GM19438 (cell line): Measurements from ENCODE around the gene KCNJ8.
"Not testable (repeated sequence)": the region's sequence is repeated elsewhere in the genome, so short reads cannot be mapped to it uniquely, and the experiment has no call there.

Experiments used
- ATAC-seq: cut with Tn5 transposase; IDR thresholded peaks from one replicate; pipeline ENCODE4 v1.9.1; 2021; ENCODE audit warnings: low read depth; ENCODE audit not compliant: unreplicated experiment

Gene KCNJ8

DNA sequence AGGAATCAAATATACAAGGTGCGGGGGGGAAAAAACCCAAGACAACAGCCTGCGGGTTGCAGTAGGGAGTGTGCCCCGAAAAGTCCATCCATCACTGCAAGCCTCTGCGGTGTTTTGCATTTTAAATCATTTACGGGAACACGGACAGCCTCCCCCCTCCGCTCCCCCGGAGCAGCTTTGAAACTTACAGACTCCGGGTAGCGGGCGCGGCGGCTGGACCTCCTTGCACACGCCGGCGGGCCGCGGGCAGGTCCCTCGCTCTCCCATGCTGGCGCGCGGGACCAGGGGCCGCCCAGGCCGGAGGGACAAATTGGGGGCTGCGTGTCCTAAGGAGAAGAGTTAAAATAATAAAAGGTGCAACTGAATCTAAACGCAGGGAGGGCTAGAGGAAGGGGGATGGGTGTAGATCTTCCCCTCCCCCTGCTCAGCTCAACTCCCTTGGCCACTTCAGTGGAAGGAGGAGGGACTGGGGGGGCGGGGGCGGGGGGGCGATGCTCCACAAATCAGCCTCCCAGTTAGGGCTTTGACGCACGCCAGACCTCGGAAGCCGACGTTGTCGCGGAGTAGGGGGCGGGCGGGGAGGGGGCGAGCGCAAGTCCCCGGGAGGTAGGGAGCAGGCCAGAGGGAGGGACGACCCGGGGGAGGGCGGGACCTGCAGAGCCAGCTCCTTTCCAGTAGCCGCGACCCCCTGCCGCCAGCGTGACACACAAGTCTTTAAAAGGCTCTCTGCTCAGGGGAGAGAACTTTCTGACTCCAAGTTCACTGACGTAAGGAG lies at the start of gene KCNJ8:
TSS of gene KCNJ8 (minus strand) at position 349 of the 775 bp plus-strand sequence. CDS start 1,090 bp downstream, outside the sequence.
- ATAC-seq = no peak

DNA sequence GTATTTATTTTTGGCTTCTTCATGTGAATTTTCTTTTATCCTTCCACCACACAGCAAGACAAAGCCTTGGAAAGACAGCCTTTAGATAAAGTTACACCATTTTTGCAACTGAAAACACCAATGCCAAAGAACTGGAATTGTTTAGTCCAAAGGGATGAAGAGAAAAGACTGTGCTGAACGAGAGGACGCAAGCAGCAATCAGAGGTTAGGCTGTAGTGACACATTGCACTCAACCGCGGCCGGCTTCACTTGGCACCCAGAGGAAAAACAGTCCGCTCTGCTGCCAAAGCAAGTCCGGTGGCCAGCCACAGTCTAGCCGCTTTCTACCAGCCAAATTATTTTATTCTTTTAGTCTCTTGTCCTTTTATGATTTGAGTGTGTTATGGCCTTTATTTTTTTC lies 49.1 kb upstream of the KCNJ8 start:
- no peak for ATAC-seq

DNA sequence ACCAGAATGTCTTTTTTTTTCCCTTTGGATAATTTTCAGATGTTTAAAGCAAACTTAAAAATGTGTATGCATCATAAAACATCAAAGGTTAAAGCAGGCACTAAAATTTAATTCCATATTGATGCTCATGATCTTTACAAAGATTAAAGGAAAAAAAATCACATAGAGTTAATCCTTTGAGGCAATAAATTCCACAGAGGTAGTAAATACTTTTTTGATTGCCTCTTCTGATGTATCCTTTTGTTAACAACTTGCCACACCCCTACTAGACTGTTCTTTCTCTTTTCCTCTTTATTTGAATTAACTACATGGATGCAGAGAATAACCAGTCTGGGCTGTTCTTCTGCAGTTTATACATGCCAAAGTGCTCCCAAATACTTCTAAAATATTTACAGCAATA lies 45.2 kb upstream of the KCNJ8 start:
- no peak for ATAC-seq

DNA sequence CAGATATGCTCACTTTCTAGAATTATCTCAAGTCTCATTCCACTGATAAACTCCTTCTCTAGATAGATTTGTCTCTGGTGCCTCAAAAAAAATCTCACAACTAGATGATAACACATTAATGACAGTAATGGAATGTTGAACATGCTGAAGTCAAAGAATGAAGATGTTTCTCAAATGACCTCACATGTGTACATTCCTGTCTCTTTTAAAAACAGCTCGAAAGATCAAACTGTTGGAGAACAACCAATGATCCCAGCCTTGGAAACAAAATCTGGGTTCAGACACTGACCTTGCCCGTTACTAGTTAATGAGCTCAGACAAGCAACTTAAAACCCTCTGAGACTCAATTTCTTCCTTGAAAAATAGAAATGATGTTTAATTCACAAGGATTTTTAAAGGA lies 44.7 kb upstream of the KCNJ8 start:
- no peak for ATAC-seq

DNA sequence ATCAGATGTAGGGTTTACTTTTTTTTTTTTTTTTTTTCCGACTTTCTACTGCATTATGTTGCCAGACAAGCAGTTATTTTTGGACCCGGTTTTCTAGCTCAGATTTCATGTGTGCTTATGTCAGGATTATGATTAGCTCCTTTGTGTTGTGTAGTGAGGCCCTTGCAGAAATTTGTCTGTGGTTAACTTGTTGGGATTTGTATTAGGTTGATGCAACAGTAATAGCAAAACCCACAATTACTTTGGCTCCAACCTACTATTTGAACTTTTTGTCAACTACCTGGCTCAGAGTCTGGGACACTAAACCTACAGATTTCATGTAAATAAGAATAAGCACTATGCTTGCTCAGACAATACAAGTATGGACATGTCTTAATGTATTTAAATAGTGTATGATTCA lies 44.1 kb upstream of the KCNJ8 start:
- ATAC-seq = no peak

DNA sequence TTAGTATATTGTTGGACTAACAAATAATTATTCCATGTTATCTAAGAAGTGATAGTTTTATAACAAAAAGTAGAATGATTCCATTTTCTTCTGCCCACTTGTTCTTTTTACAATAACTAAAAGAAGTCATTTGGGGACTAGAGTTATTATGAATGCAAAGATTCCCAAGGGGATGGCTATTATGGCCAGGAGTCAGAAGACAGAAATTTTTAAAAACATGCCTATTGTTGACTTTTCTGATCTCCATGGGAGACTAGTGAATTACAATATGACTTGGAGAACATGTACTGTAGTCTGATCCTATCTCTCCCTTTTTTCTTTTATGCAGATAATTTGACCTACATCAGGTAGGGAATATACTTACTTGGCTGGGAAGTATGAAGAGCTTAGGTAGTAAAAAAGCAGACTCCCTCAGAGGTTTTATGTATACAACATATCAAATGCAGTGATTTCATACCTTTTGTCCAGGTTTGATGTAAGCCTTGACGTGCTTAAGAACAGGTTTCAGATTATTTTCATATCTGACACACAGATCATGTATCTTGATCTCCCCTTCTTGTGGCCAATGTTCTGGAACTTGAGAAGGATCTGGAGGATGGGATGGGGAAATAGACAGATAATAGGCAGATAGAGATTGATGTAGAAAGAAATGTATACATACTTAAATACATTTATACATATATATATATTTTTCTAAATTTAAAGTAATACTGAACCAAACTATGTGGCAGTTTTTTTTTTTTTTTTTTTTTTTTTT lies 41.0 kb upstream of the KCNJ8 start:
- ATAC-seq = no peak

DNA sequence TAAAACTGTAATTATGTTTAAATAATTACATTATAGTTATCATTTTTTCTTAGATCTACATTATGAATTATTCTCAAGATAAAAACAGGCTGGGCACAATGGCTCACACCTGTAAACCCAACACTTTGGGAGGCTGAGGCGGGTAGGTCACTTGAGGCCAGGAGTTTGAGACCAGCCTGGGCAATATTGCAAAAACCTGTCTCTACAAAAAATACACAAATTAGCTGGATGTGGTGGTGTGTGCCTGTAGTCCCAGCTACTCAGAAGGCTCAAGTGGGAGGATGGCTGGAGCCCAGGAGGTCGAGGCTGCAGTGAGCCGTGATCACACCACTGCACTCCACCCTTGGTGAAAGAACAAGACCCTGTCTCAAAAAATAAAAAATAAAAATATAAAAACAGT lies 40.3 kb upstream of the KCNJ8 start:
- ATAC-seq = no peak

DNA sequence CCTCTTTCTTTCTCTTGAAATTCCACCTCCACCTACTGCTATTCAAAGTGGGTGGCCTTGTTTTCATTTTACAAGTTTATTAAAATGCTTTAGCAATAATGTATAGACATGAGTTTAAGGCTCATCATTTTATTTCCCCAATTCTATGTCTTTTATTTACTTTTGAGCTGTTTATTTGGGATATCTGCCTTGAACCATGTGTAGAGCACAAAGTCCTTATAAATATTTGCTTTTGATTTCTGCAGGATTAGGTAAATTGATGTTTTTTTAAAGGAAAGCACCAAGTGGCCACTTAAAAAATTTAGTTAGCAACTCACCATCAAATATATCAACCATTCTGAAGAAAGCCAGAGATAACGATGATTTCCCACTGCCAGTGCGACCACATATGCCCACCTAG lies 39.8 kb upstream of the KCNJ8 start:
- no peak for ATAC-seq

DNA sequence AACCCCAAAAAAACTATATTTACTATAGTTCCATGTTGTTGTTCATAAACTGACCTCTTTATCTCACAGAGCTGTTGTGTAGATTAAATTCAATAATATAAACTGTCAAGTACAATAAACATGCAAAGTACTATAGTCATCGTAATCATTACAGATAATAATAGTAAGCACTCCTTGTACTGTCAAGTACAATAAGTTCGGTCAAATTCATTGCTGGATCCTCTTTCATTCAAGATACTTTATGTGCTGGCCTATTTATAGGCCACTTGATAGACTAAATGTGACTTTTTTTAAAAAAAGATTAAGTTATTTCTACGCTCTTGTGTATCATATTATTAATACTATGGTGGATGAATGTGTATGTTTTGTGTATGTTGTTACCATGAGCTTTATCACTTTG lies 39.2 kb upstream of the KCNJ8 start:
- ATAC-seq = no peak

DNA sequence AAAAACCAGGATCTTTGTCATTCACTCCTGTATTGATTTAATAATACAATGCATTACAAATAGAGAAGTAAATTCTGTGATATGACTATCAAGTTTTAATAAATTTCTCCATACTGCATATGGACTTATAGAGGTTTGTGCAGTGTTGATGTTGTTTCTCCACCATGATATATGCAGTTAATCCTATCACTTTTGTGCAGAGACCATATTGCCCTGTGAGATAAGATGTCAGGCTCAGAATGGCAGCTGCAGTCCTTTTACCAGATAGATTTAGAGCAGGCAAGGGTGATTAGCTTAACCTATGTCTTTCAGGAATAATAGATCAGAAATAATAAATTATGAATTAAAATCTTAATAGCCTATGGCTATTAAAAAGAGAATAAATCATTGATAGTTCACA lies 38.6 kb upstream of the KCNJ8 start:
- ATAC-seq = no peak

DNA sequence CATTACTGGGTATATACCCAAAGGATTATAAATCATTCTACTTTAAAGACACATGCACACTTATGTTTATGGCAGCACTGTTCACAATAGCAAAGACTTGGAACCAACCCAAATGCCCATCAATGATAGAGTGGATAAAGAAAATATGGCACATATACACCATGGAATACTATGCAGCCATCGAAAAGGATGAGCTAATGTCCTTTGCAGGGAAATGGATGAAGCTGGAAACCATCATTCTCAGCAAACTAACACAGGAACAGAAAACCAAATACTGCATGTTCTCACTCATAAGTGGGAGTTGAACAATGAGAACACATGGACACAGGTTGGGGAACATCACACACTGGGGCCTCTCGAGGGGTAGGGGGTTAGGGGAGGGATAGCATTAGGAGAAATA lies 37.8 kb upstream of the KCNJ8 start:
- ATAC-seq = not testable (repeated sequence)

DNA sequence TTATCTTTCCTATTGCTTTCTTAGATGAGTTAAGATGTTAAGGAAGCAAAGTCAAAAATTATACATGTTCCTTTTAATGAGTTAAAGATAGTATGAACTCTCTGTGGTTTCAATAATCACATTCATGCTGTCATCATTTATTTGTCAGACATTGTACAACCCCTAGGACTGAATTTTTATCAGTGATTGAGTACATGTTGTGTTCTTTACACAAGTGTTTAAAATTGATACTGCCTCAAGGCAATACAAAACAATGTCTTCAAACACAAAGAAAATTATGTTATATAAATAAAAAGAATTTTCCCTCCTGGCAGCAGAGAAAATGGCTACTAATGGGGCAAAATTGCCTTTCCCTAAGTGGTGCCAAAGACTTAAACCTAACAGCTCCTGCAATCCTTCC lies 34.6 kb upstream of the KCNJ8 start:
- no peak for ATAC-seq

DNA sequence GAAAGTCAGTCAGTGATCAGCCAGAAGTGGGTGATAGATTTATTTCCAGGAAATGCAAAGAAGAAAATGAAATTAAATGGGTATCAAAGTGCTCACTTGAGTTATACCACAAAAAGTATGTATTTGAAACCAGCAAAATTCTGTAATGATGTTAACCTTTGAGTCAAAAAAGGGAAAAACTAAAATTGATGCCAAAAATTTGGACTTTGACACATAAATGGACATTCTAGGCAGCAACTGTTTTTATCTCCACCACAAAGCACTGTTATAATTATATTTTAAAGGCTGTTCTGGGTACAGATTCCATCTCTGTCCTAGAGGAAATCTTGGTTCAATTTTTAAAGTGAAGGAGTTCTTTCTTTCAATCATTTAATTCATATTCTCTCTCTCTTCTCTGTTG lies 31.7 kb upstream of the KCNJ8 start:
- no peak for ATAC-seq

DNA sequence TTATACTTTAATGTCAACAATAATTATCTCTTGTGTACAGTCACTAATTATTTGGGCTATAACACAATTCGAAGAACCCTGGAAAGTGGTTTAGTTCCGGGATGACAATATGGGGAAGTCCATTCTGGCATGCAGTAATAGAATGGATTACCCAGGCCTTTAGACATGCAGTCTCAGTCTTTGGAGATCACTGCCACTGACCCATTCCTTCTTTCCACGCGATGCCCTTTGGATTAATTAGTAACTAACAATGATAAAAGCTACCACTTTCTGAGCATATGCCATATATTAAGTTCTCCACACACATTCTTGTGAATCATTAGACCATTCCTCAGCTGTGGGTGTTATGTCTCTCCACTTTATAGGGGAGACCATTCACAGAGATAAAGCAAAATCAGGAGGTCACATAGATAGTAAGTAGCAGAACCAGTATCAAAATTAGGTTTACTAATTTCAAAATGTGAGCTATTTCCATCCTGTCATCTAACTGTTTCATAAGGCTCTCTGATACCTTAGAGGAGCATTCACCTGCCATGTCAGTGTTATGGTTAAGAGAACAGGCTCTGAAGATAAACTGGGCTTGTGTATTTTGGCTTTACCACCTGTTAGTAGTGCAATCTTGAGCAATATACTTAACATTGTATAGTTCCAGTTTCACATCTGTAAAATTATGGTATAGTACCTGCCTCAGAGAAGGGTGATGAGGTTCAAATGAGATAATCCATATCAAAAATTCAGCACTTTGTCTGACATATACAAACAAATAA lies 27.2 kb upstream of the KCNJ8 start:
- ATAC-seq = no peak

DNA sequence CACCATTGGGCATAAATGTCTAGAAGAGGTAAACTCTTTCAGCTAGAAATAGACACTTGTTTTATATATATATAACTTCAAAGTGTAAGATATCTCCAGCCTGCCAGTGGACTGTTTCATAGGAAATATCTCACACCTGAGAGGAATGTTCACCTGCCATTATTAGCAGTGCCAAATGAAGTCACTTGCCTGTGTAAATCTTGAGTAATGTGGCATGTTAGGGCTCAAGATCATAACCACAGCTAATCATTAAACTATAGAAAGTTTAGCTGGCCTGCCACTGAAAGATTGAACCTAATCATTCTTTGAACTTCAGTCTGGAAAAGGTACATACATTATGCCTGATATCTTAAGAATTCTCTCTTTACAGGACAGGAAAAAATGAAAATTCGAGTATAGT lies 25.5 kb upstream of the KCNJ8 start:
- no peak for ATAC-seq

DNA sequence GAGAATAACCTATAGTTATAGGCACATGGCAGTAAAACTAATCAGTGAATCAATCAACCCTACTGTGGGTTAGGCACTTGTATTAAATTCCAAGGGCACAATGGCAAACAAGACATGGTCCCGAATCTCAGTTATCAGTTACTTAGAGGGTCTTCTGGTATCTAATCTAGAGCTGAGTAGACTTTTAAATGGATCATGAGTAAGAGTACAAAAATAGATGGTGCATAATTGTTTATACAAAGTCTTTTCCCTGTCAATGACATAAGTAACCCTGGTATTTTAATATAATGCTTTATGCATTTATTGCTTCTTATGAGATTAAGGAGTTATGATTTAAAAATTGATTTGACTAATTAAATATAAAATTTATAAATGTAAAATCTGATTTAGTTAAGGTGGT lies 23.0 kb upstream of the KCNJ8 start:
- no peak for ATAC-seq

DNA sequence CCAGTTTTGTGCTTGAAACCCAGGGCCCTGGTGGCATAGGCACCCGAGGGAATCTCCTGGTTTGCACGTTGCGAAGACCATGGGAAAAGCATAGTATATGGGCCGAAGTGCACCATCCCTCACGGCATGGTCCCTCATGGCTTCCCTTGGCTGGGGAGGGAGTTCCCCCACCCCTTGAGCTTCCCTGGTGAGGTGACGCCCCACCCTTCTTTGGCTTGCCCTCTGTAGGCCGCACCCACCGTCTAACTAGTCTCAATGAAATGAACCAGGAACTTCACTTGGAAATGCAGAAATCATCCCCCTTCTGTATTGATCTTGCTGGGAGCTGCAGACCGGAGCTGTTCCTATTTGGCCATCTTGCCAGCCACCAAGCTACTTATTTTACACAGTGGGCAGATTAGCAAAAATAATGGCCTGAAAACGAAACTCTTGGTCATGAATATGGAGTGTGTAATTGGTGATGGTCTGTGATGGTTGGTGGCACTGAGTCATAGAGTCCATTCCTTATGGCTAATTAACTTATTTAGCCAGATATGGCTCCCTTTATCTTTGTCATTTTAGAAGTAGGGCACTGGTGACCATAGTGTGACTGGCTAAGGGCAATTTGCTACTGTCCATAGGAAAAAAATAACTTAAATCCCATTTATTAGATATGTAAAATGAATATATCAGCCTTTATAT lies 21.3 kb upstream of the KCNJ8 start:
- ATAC-seq = no peak

DNA sequence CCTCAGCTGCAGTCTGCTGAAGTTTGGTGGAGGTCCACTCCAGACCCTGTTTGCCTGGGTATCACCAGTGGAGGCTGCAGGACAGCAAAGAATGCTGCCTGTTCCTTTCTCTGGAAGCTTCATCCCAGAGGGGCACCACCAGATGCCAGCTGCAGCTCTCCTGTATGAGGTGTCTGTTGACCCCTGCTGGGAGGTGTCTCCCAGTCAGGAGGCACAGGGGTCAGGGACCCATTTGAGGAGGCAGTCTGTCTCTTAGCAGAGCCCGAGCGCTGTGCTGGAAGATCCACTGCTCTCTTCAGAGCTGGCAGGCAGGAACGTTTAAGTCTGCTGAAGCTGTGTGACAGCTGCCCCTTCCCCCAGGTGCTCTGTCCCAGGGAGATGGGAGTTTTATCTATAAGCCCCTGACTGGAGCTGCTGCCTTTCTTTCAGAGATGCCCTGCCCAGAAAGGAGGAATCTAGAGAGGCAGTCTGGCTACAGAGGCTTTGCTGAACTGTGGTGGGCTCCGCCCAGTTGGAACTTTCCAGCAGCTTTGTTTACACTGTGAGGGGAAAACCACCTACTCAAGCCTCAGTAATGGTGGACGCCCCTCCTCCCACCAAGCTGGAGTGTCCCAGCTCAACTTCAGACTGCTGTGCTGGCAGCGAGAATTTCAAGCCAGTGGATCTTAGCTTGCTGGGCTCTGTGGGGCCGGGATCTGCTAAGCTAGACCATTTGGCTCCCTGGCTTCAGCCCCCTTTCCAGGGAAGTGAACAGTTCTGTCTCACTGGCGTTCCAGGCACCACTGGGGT lies 20.5 kb upstream of the KCNJ8 start:
- ATAC-seq = not testable (repeated sequence)

DNA sequence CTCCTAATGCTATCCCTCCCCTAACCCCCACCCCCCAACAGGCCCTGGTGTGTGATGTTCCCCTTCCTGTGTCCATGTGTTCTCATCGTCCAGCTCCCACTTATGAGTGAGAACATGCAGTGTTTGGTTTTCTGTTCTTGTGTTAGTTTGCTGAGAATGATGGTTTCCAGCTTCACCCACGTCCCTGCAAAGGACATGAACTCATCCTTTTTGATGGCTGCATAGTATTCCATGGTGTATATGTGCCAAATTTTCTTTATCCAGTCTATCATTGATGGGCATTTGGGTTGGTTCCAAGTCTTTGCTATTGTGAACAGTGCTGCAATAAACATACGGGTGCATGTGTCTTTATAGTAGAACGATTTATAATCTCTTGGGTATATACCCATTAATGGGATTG lies 15.2 kb upstream of the KCNJ8 start:
- ATAC-seq = not testable (repeated sequence)
